NOMO-1 (cell line): ENCODE measurements around the gene NELL2.
"Not testable (repeated sequence)": the region's sequence is repeated elsewhere in the genome, so short reads cannot be mapped to it uniquely, and the experiment has no call there.

Experiments
- DNase-seq, 2 experiments: peaks; one replicate each; lab custom pipeline; 2025; ENCODE audit not compliant: unreplicated experiment in 2 of 2; lab: John Stamatoyannopoulos, UW

Gene NELL2

GRCh38 chr12:44847888-44848702 lies 28.0 kb downstream of the NELL2 start:
- DNase-seq: no peak

GRCh38 chr12:44847403-44847802 lies 28.7 kb downstream of the NELL2 start:
- no peak for DNase-seq

GRCh38 chr12:44846826-44847225 lies 29.3 kb downstream of the NELL2 start:
- no peak for DNase-seq

- DNase-seq: no peak
Measured at GRCh38 chr12:44842669-44843068, 33.4 kb downstream of the NELL2 start.

GRCh38 chr12:44839785-44840184 lies 36.3 kb downstream of the NELL2 start:
- DNase-seq: no peak

GRCh38 chr12:44837114-44837755 lies 38.9 kb downstream of the NELL2 start:
- no peak for DNase-seq

GRCh38 chr12:44835641-44836379 lies 40.3 kb downstream of the NELL2 start:
- DNase-seq: no peak

GRCh38 chr12:44834996-44835395 lies 41.1 kb downstream of the NELL2 start:
- DNase-seq: not testable (repeated sequence)

GRCh38 chr12:44833561-44833960 lies 42.6 kb downstream of the NELL2 start:
- DNase-seq: no peak

- DNase-seq: no peak
Measured at GRCh38 chr12:44830566-44831055, 45.5 kb downstream of the NELL2 start.

- DNase-seq: no peak
Measured at GRCh38 chr12:44829045-44829444, 47.1 kb downstream of the NELL2 start.

- DNase-seq: no peak
Measured at GRCh38 chr12:44827832-44828438, 48.2 kb downstream of the NELL2 start.

- not testable (repeated sequence) for DNase-seq
Measured at GRCh38 chr12:44821702-44822101, 54.4 kb downstream of the NELL2 start.

GRCh38 chr12:44819884-44820283 lies 56.2 kb downstream of the NELL2 start:
- no peak for DNase-seq

GRCh38 chr12:44817687-44818086 lies 58.4 kb downstream of the NELL2 start:
- DNase-seq: no peak

- no peak for DNase-seq
Measured at GRCh38 chr12:44816446-44817017, 59.6 kb downstream of the NELL2 start.

- DNase-seq: no peak
Measured at GRCh38 chr12:44812062-44812461, 64.1 kb downstream of the NELL2 start.

GRCh38 chr12:44804068-44804467 lies 72.0 kb downstream of the NELL2 start:
- no peak for DNase-seq

GRCh38 chr12:44795970-44796369 lies 80.1 kb downstream of the NELL2 start:
- DNase-seq: no peak

GRCh38 chr12:44788731-44789130 lies 87.4 kb downstream of the NELL2 start:
- DNase-seq: no peak
